Uterus (tissue), 4 donors: ENCODE data around the gene SYCP2L. TPM values are rescaled to one million over a fixed set of nuclear protein-coding genes. Genes with fewer than 3 reads are reported as not detected.

Experiments used
- DNase-seq, 2 donors: peaks; one replicate each; pipeline ENCODE4 v3.0.0-alpha.2; 2019 to 2020
- H3K27ac ChIP-seq, 2 donors: fragments of 200-600 bp; sonication (generic); 1 replicate in 1 of 2; 2 replicates in 1 of 2; pipeline ENCODE4 v1.5.1; 2016 to 2018
- H3K27me3 ChIP-seq, 2 donors: fragments of 200-600 bp; sonication (generic); one replicate each; pipeline ENCODE4 v1.5.1; 2018 to 2019; ENCODE audit warnings: control low read depth in 1 of 2
- H3K36me3 ChIP-seq, 2 donors: fragments of 200-600 bp; sonication (generic); one replicate each; pipeline ENCODE4 v1.5.1; 2019; ENCODE audit warnings: control low read depth in 1 of 2
- H3K4me1 ChIP-seq, 2 donors: fragments of 200-600 bp; sonication (generic); one replicate each; pipeline ENCODE4 v1.5.1; 2018 to 2019; ENCODE audit warnings: control low read depth in 1 of 2
- H3K4me3 ChIP-seq, 2 donors: fragments of 200-600 bp; sonication (generic); 1 replicate in 1 of 2; 2 replicates in 1 of 2; pipeline ENCODE4 v1.5.1; 2018 to 2019; ENCODE audit warnings: mild to moderate bottlenecking in 1 of 2
- H3K9me3 ChIP-seq, 2 donors: fragments of 200-600 bp; sonication (generic); one replicate each; pipeline ENCODE4 v1.5.1; 2019; ENCODE audit warnings: control low read depth in 1 of 2
- CTCF ChIP-seq, 4 experiments: fragments of 200-600 bp in 2 of 4; fragments of 450-650 bp in 2 of 4; sonication (generic) in 2 of 4; IDR thresholded peaks; one replicate each; pipeline ENCODE4 v1.5.1; 2016 to 2019; ENCODE audit warnings: antibody characterized with exemption in 4 of 4, mild to moderate bottlenecking in 2 of 4, moderate library complexity in 1 of 4
- POLR2A ChIP-seq, 2 donors: fragments of 450-650 bp; IDR thresholded peaks; one replicate each; pipeline ENCODE4 v1.6.1; 2016; ENCODE audit warnings: antibody characterized with exemption in 2 of 2, mild to moderate bottlenecking in 1 of 2, moderate library complexity in 1 of 2
- intact Hi-C: fragments of 100-400 bp; cut with DNase I; formaldehyde crosslinking; loops from one replicate; pipeline ENCODE4 v1.15.1; 2023; ENCODE audit warnings: low total_unique reads
- total RNA-seq, 4 donors: library from RNA; depleted of rRNA in 3 of 4; stranded (reverse); fragments of >200 nt in 3 of 4; gene quantifications; one replicate each; pipeline versions ENCODE4 v1.1.0 to v1.2.4, GENCODE V29; 2014 to 2023
- donor health status: DM: yes; HTN: yes; CAD: no.

SYCP2L gene
- total RNA-seq, 4 donors from 2014 or later, result under 0.01 to 4.9 (median 3.5) TPM; not detected in 1

DNA sequence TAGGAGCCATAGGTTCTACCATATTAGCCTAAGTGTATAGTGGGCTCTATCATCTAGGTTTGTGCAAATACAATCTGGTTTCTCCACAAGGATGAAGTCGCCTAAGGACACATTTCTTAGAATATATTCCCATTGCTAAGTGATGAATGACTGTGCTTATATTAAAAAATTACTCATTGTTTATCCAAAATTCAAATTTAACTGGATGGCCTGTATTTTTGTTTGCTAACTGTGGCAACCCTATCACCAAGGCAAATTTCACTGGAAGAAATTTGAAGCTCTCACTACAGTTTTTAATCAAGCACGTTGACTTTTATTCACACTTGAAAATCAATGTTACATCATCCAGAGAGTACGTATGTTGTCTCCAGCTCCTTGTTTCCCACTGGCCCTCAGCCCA, 18.9 kb upstream of the SYCP2L start:
- H3K4me3 ChIP-seq, result no peak overlapping the region
- H3K4me1 ChIP-seq, result no peaks in the 10 kb centered on the region
- no peaks in the 10 kb centered on the region for H3K9me3 ChIP-seq
- intact Hi-C loops, result no loop called here
- TF ChIP-seq POLR2A (IDR thresholded peaks at IDR 0.05) (no peak), CTCF (IDR thresholded peaks at IDR 0.05) (no peak)
- no peaks in the 10 kb centered on the region for H3K27me3 ChIP-seq
- no peak for DNase-seq
- no peak overlapping the region for H3K27ac ChIP-seq
- no peaks in the 10 kb centered on the region for H3K36me3 ChIP-seq

DNA sequence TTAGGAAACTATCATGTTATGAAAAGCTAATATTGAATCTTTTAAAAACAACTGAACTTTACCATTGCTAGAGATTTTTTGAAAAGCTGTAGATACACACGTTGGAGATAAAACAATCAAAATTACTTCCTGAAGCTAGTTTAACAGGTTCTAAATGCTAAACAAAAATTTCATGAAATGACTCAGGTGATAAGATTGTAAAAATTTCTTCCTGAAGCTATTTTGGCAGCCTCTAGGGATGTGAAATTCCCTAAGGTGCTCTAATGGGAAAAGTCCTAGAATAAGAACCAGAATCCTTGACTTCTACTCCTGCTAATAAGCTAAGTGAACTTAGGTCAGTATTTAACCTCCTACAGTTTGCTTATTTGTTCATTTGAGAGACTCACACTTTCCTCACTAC, 13.5 kb upstream of the SYCP2L start:
- intact Hi-C loops, result no loop called here
- Histone ChIP-seq H3K4me1 (no peaks in the 10 kb centered on the region), H3K9me3 (no peaks in the 10 kb centered on the region), H3K27ac (no peak overlapping the region), H3K4me3 (no peak overlapping the region), H3K36me3 (no peaks in the 10 kb centered on the region), H3K27me3 (no peaks in the 10 kb centered on the region)
- no peak for DNase-seq
- TF ChIP-seq CTCF (IDR thresholded peaks at IDR 0.05), result no peak
- TF ChIP-seq POLR2A (IDR thresholded peaks at IDR 0.05), result no peak

GRCh38 chr6:10874207-10874606, 12.6 kb upstream of the SYCP2L start:
- Histone ChIP-seq H3K4me1 (no peaks in the 10 kb centered on the region), H3K4me3 (no peak overlapping the region), H3K9me3 (no peaks in the 10 kb centered on the region), H3K27me3 (no peaks in the 10 kb centered on the region), H3K36me3 (no peaks in the 10 kb centered on the region), H3K27ac (no peak overlapping the region)
- DNase-seq, result no peak
- intact Hi-C loops, result no loop called here
- TF ChIP-seq POLR2A (IDR thresholded peaks at IDR 0.05) (no peak), CTCF (IDR thresholded peaks at IDR 0.05) (no peak)

DNA sequence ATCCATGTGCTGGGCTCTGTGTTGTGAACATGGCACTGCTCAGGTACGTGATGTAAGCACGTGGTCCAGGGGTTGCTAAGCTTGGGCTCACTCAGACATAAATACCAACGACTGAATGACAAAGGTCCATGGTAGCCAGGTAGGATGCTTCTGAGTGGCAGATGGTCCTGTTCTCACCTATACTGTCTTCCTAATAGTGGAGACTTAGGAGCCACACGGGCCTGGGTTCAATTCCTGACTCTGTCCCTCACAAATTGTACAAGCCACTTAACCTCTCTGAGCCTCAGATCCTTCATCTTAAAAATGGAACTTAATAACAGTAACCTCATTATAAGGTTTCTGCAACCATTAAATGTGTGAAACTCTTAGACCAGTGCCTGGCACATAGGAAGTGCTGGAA, 11.8 kb upstream of the SYCP2L start:
- intact Hi-C loops, result no loop called here
- Histone ChIP-seq H3K36me3 (no peaks in the 10 kb centered on the region), H3K27ac (no peak overlapping the region), H3K4me1 (no peaks in the 10 kb centered on the region), H3K27me3 (peaks cover 0 to 3% of the 10 kb centered on the region in 2 donors), H3K4me3 (no peak overlapping the region), H3K9me3 (no peaks in the 10 kb centered on the region)
- TF ChIP-seq CTCF (IDR thresholded peaks at IDR 0.05) (no peak), POLR2A (IDR thresholded peaks at IDR 0.05) (no peak)
- no peak for DNase-seq

- no peaks in the 10 kb centered on the region for H3K36me3 ChIP-seq
- no peak overlapping the region for H3K4me3 ChIP-seq
- TF ChIP-seq POLR2A (IDR thresholded peaks at IDR 0.05) (no peak), CTCF (IDR thresholded peaks at IDR 0.05) (no peak)
- no peak for DNase-seq
- intact Hi-C loops, result no loop called here
- peaks cover 0 to 22% of the 10 kb centered on the region in 2 donors for H3K27me3 ChIP-seq
- no peaks in the 10 kb centered on the region for H3K9me3 ChIP-seq
- no peaks in the 10 kb centered on the region for H3K4me1 ChIP-seq
- H3K27ac ChIP-seq, result no peak overlapping the region
Measured at GRCh38 chr6:10877012-10877411, 9.8 kb upstream of the SYCP2L start.
